ENCODE results near the gene SSUH2.

Gene SSUH2

GRCh38 chr3:8673083-8673737 lies 28.6 kb upstream of the SSUH2 start:
- Histone ChIP-seq H3K27ac (ENCODE audit: low read depth, low read length, severe bottlenecking) (no peak overlapping the region), H3K4me1 (ENCODE audit: control insufficient read depth, insufficient read depth, low read length, poor library complexity, severe bottlenecking) (peaks cover 3% of the 10 kb centered on the region), H3K36me3 (ENCODE audit: control insufficient read depth, insufficient read depth, low read length) (no peaks in the 10 kb centered on the region), H3K4me3 (ENCODE audit: extremely low read depth, insufficient read depth, low read length, poor library complexity, severe bottlenecking) (no peak overlapping the region), H3K9me3 (ENCODE audit: control insufficient read depth, low read length) (no peaks in the 10 kb centered on the region)
- whole genome bisulfite sequencing, 2 experiments (ENCODE audit: insufficient coverage in 2 of 2), result 84 to 94% methylated on average over 7 to 12 of the region's 14 CpGs

- peaks cover 3% of the 10 kb centered on the region for H3K4me1 ChIP-seq (ENCODE audit: control insufficient read depth, insufficient read depth, low read length, poor library complexity, severe bottlenecking)
- H3K27ac ChIP-seq (ENCODE audit: low read depth, low read length, severe bottlenecking), result no peak overlapping the region
- H3K4me3 ChIP-seq (ENCODE audit: extremely low read depth, insufficient read depth, low read length, poor library complexity, severe bottlenecking), result no peak overlapping the region
- H3K36me3 ChIP-seq (ENCODE audit: control insufficient read depth, insufficient read depth, low read length), result no peaks in the 10 kb centered on the region
- no peaks in the 10 kb centered on the region for H3K9me3 ChIP-seq (ENCODE audit: control insufficient read depth, low read length)
- no CpG with 5 or more reads among the region's 2 CpGs for WGBS, 2 experiments (ENCODE audit: insufficient coverage in 2 of 2)
Observed at GRCh38 chr3:8669019-8669418, 24.4 kb upstream of the SSUH2 start.

GRCh38 chr3:8668216-8668615 lies 23.6 kb upstream of the SSUH2 start:
- Histone ChIP-seq H3K4me3 (ENCODE audit: extremely low read depth, insufficient read depth, low read length, poor library complexity, severe bottlenecking) (no peak overlapping the region), H3K27ac (ENCODE audit: low read depth, low read length, severe bottlenecking) (no peak overlapping the region), H3K36me3 (ENCODE audit: control insufficient read depth, insufficient read depth, low read length) (no peaks in the 10 kb centered on the region), H3K9me3 (ENCODE audit: control insufficient read depth, low read length) (no peaks in the 10 kb centered on the region), H3K4me1 (ENCODE audit: control insufficient read depth, insufficient read depth, low read length, poor library complexity, severe bottlenecking) (peaks cover 3% of the 10 kb centered on the region)

- no peaks in the 10 kb centered on the region for H3K36me3 ChIP-seq (ENCODE audit: control insufficient read depth, insufficient read depth, low read length)
- 77 to 80% methylated on average over 2 to 5 of the region's 6 CpGs for WGBS, 2 experiments (ENCODE audit: insufficient coverage in 2 of 2)
- peaks cover 3% of the 10 kb centered on the region for H3K4me1 ChIP-seq (ENCODE audit: control insufficient read depth, insufficient read depth, low read length, poor library complexity, severe bottlenecking)
- no peak overlapping the region for H3K27ac ChIP-seq (ENCODE audit: low read depth, low read length, severe bottlenecking)
- H3K9me3 ChIP-seq (ENCODE audit: control insufficient read depth, low read length), result no peaks in the 10 kb centered on the region
- H3K4me3 ChIP-seq (ENCODE audit: extremely low read depth, insufficient read depth, low read length, poor library complexity, severe bottlenecking), result no peak overlapping the region
Observed at GRCh38 chr3:8667463-8668091, 23.0 kb upstream of the SSUH2 start.

- WGBS, 2 experiments (ENCODE audit: insufficient coverage in 2 of 2), result no CpG with 5 or more reads among the region's 4 CpGs
- Histone ChIP-seq H3K4me3 (ENCODE audit: extremely low read depth, insufficient read depth, low read length, poor library complexity, severe bottlenecking) (no peak overlapping the region), H3K36me3 (ENCODE audit: control insufficient read depth, insufficient read depth, low read length) (no peaks in the 10 kb centered on the region), H3K9me3 (ENCODE audit: control insufficient read depth, low read length) (no peaks in the 10 kb centered on the region), H3K27ac (ENCODE audit: low read depth, low read length, severe bottlenecking) (no peak overlapping the region), H3K4me1 (ENCODE audit: control insufficient read depth, insufficient read depth, low read length, poor library complexity, severe bottlenecking) (peaks cover 8% of the 10 kb centered on the region)
Observed at GRCh38 chr3:8665407-8665896, 20.9 kb upstream of the SSUH2 start.

- 57 to 63% methylated on average over 11 to 12 of the region's 12 CpGs for WGBS, 2 experiments (ENCODE audit: insufficient coverage in 2 of 2)
- Histone ChIP-seq H3K4me3 (ENCODE audit: extremely low read depth, insufficient read depth, low read length, poor library complexity, severe bottlenecking) (no peak overlapping the region), H3K36me3 (ENCODE audit: control insufficient read depth, insufficient read depth, low read length) (no peaks in the 10 kb centered on the region), H3K4me1 (ENCODE audit: control insufficient read depth, insufficient read depth, low read length, poor library complexity, severe bottlenecking) (peaks cover 12% of the 10 kb centered on the region), H3K27ac (ENCODE audit: low read depth, low read length, severe bottlenecking) (no peak overlapping the region), H3K9me3 (ENCODE audit: control insufficient read depth, low read length) (no peaks in the 10 kb centered on the region)
Observed at GRCh38 chr3:8663177-8664061, 18.8 kb upstream of the SSUH2 start.

- Histone ChIP-seq H3K4me1 (ENCODE audit: control insufficient read depth, insufficient read depth, low read length, poor library complexity, severe bottlenecking) (peaks cover 12% of the 10 kb centered on the region), H3K9me3 (ENCODE audit: control insufficient read depth, low read length) (no peaks in the 10 kb centered on the region), H3K27ac (ENCODE audit: low read depth, low read length, severe bottlenecking) (no peak overlapping the region), H3K36me3 (ENCODE audit: control insufficient read depth, insufficient read depth, low read length) (no peaks in the 10 kb centered on the region), H3K4me3 (ENCODE audit: extremely low read depth, insufficient read depth, low read length, poor library complexity, severe bottlenecking) (no peak overlapping the region)
- WGBS, 2 experiments (ENCODE audit: insufficient coverage in 2 of 2), result 77 to 87% methylated on average over 3 to 4 of the region's 4 CpGs
Observed at GRCh38 chr3:8662594-8662993, 18.0 kb upstream of the SSUH2 start.

GRCh38 chr3:8660175-8661118 lies 15.8 kb upstream of the SSUH2 start:
- 74 to 77% methylated on average over 5 of the region's 7 CpGs for WGBS, 2 experiments (ENCODE audit: insufficient coverage in 2 of 2)
- Histone ChIP-seq H3K4me1 (ENCODE audit: control insufficient read depth, insufficient read depth, low read length, poor library complexity, severe bottlenecking) (peaks cover 12% of the 10 kb centered on the region), H3K27ac (ENCODE audit: low read depth, low read length, severe bottlenecking) (peak overlapping the region; percentile 37)

GRCh38 chr3:8659242-8659641 lies 14.6 kb upstream of the SSUH2 start:
- WGBS, 2 experiments (ENCODE audit: insufficient coverage in 2 of 2), result 92 to 95% methylated on average over 3 to 4 of the region's 4 CpGs
- H3K4me1 ChIP-seq (ENCODE audit: control insufficient read depth, insufficient read depth, low read length, poor library complexity, severe bottlenecking), result peaks cover 12% of the 10 kb centered on the region
- H3K4me3 ChIP-seq (ENCODE audit: extremely low read depth, insufficient read depth, low read length, poor library complexity, severe bottlenecking), result no peak overlapping the region
- no peaks in the 10 kb centered on the region for H3K36me3 ChIP-seq (ENCODE audit: control insufficient read depth, insufficient read depth, low read length)
- no peak overlapping the region for H3K27ac ChIP-seq (ENCODE audit: low read depth, low read length, severe bottlenecking)
- no peaks in the 10 kb centered on the region for H3K9me3 ChIP-seq (ENCODE audit: control insufficient read depth, low read length)

More at GRCh38 chr3:8660175-8661118, 15.8 kb upstream of the SSUH2 start:
- Histone ChIP-seq H3K36me3 (ENCODE audit: control insufficient read depth, insufficient read depth, low read length) (no peaks in the 10 kb centered on the region), H3K4me3 (ENCODE audit: extremely low read depth, insufficient read depth, low read length, poor library complexity, severe bottlenecking) (no peak overlapping the region), H3K9me3 (ENCODE audit: control insufficient read depth, low read length) (no peaks in the 10 kb centered on the region)

Measured in mesodermal cell (in vitro differentiated cells).